ENCODE results near the gene CHCHD6.

The CHCHD6 gene

GRCh38 chr3:126832933-126833332 is 128.9 kb downstream of the CHCHD6 start:
- DNase-seq: no peak

DNA sequence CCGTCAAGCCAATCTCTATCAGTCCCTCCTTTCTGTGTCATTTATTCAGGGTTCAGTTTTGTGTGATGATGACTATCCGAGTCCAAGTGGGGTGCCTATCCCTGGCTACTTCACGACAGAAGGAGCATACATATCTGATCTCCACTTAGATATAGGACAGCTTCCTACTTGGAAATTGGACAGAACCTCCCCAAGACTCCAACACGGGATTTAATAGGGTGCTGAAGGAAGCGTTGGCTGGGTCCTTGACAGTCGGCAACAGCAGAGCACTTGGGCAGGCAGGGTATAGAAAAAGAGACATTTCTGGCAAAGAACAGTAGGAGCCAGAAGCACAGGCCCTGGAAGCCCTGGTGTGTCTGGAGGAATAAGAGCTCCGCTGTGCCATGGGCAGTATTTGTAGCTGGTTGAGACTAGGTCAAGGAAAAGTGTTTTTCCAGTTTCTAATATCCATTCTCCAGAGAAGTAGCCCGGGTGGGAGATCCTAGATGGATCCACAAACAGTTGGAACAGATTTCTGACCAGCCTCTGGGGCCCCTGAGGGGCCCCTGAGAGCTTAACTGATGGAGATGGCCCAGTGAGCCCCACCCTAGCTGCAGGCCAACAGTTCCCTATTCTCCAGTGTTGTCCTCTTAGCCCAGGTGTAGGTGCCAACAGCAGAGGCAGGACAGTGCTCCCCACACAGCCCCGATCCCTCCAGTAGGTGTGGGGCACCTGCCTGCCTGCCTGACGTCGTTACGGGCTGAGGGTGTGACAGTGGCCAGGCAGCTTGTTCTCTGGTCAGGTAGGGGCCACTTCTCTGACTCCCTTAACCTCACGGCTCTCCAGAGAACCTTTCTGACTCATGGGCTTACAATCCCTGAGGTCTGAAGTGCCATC is 130.8 kb downstream of the CHCHD6 start:
- no peak for DNase-seq

- no peak for DNase-seq
Observed at GRCh38 chr3:126835472-126836219, 131.6 kb downstream of the CHCHD6 start.

- DNase-seq: no peak
Observed at GRCh38 chr3:126836220-126836860, 132.3 kb downstream of the CHCHD6 start.

DNA sequence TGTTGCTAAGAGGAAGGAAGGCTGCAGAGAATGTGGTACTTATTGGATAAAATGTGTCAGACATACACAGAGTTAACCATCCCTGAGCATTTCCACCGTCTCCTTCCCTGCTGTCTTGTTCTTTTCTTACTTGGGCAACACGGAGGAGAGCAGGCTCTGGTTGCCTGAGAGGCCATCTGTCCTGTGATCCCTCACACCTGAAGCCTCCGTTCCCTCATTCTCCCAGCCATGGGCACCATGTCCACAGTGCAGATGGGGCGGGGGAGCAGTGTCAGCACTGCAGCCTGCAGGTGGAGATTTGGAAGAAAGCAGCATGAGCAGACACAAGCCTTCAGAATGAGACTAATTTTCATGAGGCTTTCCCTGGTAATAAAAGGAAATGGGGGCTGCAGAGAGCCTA is 133.7 kb downstream of the CHCHD6 start:
- DNase-seq: no peak

DNA sequence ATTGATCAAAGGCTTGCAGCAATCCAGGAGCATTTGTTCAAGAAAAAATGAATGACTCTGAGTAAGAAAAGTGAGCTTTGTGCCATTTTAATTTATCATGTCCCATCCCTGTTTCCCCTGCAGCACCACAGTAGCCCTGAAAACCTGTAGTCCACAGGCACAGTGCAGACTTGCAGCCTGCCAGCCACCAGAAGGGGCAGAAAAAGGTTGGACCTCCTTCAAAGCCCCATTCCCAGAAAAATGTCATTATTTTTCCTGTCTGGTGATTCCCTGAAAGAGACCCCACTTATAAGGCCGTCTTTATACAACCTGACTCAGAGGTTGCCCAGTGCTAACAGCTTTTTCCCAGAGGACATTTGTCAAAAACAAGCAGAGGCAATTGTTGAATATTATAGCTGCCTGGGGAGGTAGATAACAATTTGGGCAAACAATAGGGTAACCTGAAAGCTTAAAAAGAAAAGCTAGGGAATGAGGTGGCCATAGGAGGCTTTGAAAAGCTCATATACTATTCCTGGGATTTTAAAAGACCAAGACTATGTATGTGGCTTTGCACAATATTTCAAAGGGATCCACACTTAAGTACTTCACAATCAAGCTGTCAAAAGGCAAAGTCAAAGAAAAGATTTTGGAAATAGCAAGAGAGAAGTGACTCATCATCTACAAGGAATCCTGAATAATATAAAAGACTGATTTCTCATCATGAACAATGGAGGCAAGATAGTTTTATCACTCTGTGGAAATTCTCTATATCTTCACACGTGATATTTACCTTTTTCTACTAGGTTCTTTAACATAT is 142.1 kb downstream of the CHCHD6 start:
- no peak for DNase-seq

DNA sequence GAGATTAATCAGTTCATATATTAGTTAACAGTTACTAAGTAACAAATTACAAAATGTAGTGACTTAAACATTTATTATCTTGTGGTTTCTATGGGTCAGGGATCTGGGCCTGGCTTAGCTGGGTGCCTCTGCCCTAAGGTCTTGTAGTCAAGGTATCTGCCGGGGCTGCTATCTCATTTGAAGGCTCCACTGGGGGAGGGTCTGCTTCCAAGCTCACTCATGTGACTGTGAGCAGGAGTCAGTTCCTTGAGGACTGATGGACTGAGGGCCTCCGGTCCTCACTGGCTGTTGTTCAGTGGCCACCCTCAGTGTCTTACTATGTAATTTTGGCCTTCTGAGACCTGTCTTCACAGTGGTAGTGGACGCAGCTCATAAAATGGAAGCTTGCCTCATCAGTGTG is 143.0 kb downstream of the CHCHD6 start:
- DNase-seq: no peak

GRCh38 chr3:126848991-126849390 is 145.0 kb downstream of the CHCHD6 start:
- no peak for DNase-seq

- DNase-seq: no peak
Observed at GRCh38 chr3:126849768-126850167, 145.7 kb downstream of the CHCHD6 start.

DNA sequence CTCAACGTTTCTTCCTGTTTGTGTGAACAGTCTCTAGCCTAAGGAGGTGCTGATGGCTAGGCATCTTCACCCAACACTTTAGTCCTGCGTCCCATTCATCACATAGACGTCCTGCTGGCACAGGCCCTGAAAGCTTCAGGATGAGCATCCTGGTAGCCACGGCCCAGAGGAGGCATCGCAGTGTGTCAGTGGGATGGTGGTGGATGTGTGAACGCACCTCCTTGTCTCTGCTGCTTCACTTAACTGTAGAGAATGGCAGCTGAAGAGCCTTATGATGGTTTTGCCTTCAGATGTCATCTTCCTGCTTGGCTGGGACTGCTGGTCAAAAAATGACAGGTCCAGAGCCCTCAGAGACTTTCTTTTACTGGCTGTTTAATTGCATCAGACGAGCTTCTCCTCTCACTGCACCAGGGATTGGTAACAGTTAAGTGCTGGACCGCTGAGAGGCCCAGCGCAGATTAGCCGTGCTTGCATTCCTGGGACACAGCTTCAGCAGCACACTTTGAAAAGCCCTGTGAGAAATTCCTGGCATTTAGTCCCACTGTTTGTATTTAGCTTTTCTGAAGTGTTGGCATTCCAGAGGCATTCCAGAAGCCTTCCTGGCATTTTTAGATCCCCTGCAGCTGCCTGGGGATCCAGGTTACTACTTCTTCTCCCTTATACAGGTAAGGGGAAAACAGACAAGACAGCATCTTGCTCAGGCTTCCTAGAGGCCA is 146.5 kb downstream of the CHCHD6 start:
- DNase-seq: no peak

- DNase-seq: no peak
Observed at GRCh38 chr3:126851382-126851781, 147.3 kb downstream of the CHCHD6 start.

- DNase-seq: no peak
Observed at GRCh38 chr3:126851934-126852333, 147.9 kb downstream of the CHCHD6 start.

GRCh38 chr3:126852511-126852910 is 148.5 kb downstream of the CHCHD6 start:
- no peak for DNase-seq

DNA sequence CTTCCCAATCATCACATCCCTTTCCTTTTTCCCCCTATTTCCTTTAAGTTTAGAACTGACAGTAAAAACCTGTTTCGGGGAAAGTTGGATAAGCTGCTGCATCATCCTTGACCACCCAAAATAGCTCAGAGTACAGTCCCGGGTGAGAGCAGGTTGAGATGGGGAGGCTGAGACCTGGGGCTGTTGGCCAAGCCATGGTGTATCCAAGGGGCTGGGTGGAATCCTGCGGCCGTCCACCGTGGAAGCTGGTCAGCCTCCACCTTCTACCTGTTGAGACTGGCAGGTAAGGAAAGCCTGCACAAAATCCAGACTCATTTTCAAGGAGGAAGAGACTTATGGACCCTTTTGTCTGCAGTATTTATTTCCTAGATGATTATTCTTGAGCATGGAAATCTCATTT is 150.6 kb downstream of the CHCHD6 start:
- DNase-seq: no peak

- DNase-seq: no peak
Observed at GRCh38 chr3:126855374-126855773, 151.3 kb downstream of the CHCHD6 start.

DNA sequence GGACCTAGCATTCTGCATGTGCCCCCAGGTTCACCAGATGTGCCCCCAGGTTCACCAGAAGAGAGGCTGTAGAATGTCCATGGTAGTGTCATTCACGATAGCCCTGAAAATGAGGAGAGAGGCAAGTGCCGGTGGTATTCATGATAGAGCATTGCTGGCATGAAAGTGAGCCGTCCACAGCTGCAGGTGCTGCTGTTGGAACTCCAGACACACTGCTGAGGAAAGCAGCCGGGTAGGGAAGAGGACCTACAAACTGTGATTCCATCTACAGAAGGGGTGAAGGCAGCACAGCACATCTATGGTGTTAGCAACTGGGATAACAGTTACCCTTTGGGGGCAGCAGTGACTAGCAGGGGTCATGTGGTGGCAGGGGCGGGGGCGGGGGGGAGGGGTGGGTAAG is 153.9 kb downstream of the CHCHD6 start:
- DNase-seq: no peak

GRCh38 chr3:126858401-126858800 is 154.4 kb downstream of the CHCHD6 start:
- DNase-seq: no peak

DNA sequence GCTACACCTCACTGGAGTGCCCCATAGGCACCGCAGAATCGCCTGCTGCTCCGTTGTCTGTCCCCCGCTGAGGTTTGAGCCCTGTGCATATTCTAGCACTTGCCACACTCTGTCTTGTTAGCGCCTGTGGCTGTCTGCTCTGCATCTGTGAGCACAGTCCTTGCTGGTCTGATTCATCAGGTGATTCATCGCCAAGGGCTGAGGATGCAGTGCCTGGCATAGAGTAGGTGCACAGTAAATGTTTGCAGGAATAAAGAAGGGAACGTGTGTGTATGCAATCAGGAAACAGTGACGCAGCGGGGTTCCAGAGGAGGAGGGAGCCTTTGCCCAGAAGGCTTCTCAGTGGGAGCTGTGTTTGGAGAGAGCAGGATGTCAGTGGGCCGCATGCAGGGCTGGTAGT is 154.8 kb downstream of the CHCHD6 start:
- DNase-seq: no peak

GRCh38 chr3:126859415-126860246 is 155.6 kb downstream of the CHCHD6 start:
- DNase-seq: no peak

DNA sequence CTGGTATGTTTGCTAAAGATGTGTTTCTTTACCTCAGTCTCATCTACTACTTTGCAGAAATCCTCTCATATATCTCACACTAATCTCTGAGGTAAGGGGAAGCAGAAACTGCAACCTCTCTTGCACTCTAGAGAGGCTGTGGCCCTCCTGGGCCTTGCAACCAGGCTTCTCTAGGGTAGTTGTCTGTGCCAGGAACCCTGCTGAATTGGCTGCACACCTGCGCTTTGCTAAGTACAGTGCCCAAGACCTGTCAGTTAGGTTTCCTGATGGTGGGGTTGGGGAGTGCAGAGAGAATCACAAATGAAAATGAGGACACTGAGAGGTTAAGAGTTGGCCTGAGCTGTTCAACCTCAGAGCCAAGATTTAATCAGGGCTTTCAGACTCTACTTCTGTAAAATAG is 161.7 kb downstream of the CHCHD6 start:
- DNase-seq: no peak

DNA sequence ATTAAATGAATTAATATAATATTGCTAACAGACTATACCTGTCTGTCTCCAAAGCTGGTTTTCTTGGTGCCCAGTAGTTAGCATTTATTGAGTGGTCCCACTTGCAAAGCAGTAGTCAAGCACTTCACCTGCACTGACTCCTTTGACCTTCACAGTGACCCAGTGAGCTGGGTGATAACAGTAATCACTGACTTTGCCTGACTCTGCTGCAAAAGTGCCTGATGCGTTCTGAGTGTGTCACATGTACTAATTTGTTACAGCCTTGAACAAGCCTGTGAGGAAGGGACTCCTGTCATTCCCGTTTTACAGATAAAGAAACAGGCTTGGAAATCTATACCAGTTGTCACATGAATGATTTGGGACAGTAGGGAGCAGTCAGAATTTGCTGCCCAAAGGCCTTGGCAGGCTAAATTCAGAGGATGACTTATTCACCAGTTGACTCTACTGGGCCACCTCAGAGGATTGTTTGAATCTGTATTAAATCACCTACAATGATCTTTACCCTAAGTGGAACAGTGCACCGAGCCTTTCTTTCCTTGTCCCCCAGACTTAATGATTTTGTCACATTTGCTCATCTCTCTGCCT is 162.2 kb downstream of the CHCHD6 start:
- DNase-seq: no peak
